ENCODE measurements around the gene TEKT1.
"Not testable (repeated sequence)": the region's sequence is repeated elsewhere in the genome, so short reads cannot be mapped to it uniquely, and the experiment has no call there.

DNA sequence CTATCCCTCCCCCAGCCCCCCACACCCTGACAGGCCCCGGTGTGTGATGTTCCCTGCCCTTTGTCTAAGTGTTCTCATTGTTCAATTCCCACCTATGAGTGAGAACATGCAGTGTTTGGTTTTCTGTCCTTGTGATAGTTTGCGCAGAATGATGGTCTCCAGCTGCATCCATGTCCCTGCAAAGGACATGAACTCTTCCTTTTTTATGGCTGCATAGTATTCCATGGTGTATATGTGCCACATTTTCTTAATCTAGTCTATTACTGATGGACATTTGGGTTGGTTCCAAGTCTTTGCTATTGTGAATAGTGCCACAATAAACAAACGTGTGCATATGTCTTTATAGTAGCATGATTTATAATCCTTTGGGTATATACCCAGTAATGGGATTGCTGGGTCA, 15.2 kb downstream of the TEKT1 start:
- not testable (repeated sequence) for TF ChIP-seq EZH2 (IDR thresholded peaks at IDR 0.05; ENCODE audit: insufficient read depth, low read length)
- TF ChIP-seq, protein P1, sequence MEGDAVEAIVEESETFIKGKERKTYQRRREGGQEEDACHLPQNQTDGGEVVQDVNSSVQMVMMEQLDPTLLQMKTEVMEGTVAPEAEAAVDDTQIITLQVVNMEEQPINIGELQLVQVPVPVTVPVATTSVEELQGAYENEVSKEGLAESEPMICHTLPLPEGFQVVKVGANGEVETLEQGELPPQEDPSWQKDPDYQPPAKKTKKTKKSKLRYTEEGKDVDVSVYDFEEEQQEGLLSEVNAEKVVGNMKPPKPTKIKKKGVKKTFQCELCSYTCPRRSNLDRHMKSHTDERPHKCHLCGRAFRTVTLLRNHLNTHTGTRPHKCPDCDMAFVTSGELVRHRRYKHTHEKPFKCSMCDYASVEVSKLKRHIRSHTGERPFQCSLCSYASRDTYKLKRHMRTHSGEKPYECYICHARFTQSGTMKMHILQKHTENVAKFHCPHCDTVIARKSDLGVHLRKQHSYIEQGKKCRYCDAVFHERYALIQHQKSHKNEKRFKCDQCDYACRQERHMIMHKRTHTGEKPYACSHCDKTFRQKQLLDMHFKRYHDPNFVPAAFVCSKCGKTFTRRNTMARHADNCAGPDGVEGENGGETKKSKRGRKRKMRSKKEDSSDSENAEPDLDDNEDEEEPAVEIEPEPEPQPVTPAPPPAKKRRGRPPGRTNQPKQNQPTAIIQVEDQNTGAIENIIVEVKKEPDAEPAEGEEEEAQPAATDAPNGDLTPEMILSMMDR (IDR thresholded peaks at IDR 0.05; ENCODE audit: insufficient read depth, low read depth, low read length): not testable (repeated sequence)
